Testis (tissue), 2 donors: Measurements from ENCODE around the gene PUM1.

Experiments
- CTCF ChIP-seq, 3 experiments: fragments of 450-650 bp in 2 of 3; fragments of 200-600 bp in 1 of 3; sonication (generic) in 1 of 3; IDR thresholded peaks; one replicate each; pipeline ENCODE4 v1.5.1; 2016 to 2019; ENCODE audit warnings: antibody characterized with exemption in 3 of 3, mild to moderate bottlenecking in 2 of 3, moderate library complexity in 1 of 3
- POLR2A ChIP-seq: fragments of 450-650 bp; IDR thresholded peaks from one replicate; pipeline ENCODE4 v1.6.1; 2017; ENCODE audit warnings: antibody characterized with exemption, mild to moderate bottlenecking, moderate library complexity

- TF ChIP-seq CTCF (IDR thresholded peaks at IDR 0.05) (no peak), POLR2A (no peak)
These were observed 134.8 kb downstream of the PUM1 start for GRCh38 chr1:30930631-30931173.
